ELR (cell line): ENCODE data around the gene GRIK4.

Source experiments
- DNase-seq: peaks from one replicate; pipeline ENCODE4 v3.0.0-alpha.2; 2015; ENCODE audit warnings: low read depth

Gene GRIK4

GRCh38 chr11:120814531-120815318 is 303.2 kb downstream of the GRIK4 start:
- DNase-seq = no peak

GRCh38 chr11:120815319-120816100 is 304.0 kb downstream of the GRIK4 start:
- DNase-seq = no peak

- no peak for DNase-seq
Observed at GRCh38 chr11:120816176-120816575, 304.6 kb downstream of the GRIK4 start.

- DNase-seq = no peak
Observed at GRCh38 chr11:120816711-120817110, 305.2 kb downstream of the GRIK4 start.

- no peak for DNase-seq
Observed at GRCh38 chr11:120817158-120817557, 305.6 kb downstream of the GRIK4 start.

- no peak for DNase-seq
Observed at GRCh38 chr11:120818097-120818496, 306.5 kb downstream of the GRIK4 start.

- DNase-seq = no peak
Observed at GRCh38 chr11:120819003-120819402, 307.5 kb downstream of the GRIK4 start.

GRCh38 chr11:120819437-120820365 is 308.2 kb downstream of the GRIK4 start:
- no peak for DNase-seq

GRCh38 chr11:120823159-120823558 is 311.6 kb downstream of the GRIK4 start:
- no peak for DNase-seq

- DNase-seq = no peak
Observed at GRCh38 chr11:120824242-120824641, 312.7 kb downstream of the GRIK4 start.

- no peak for DNase-seq
Observed at GRCh38 chr11:120827198-120827597, 315.6 kb downstream of the GRIK4 start.

- DNase-seq = no peak
Observed at GRCh38 chr11:120827820-120828219, 316.3 kb downstream of the GRIK4 start.

- no peak for DNase-seq
Observed at GRCh38 chr11:120828847-120829246, 317.3 kb downstream of the GRIK4 start.

- no peak for DNase-seq
Observed at GRCh38 chr11:120830085-120830620, 318.6 kb downstream of the GRIK4 start.

GRCh38 chr11:120832481-120833238 is 321.1 kb downstream of the GRIK4 start:
- no peak for DNase-seq

GRCh38 chr11:120834686-120835210 is 323.2 kb downstream of the GRIK4 start:
- DNase-seq = no peak

- no peak for DNase-seq
Observed at GRCh38 chr11:120835601-120836228, 324.2 kb downstream of the GRIK4 start.

- DNase-seq = no peak
Observed at GRCh38 chr11:120837696-120838095, 326.1 kb downstream of the GRIK4 start.

GRCh38 chr11:120839201-120839600 is 327.7 kb downstream of the GRIK4 start:
- DNase-seq = no peak

GRCh38 chr11:120839846-120840402 is 328.4 kb downstream of the GRIK4 start:
- DNase-seq = no peak
